ENCODE measurements around the gene RPL13A.
"Not testable (repeated sequence)": the region's sequence is repeated elsewhere in the genome, so short reads cannot be mapped to it uniquely, and the experiment has no call there.

RPL13A gene

GRCh38 chr19:49487277-49488045 is at the start of gene RPL13A:
TSS of gene RPL13A (plus strand) at chr19:49487608. CDS start at chr19:49487630, 22 bp downstream.
- DNase-seq = peak; percentile 99

GRCh38 chr19:49438261-49438660 is 49.1 kb upstream of the RPL13A start:
- no peak for DNase-seq

- no peak for DNase-seq
Observed at GRCh38 chr19:49439836-49440235, 47.6 kb upstream of the RPL13A start.

GRCh38 chr19:49440439-49441209 is 46.8 kb upstream of the RPL13A start:
- DNase-seq = no peak

GRCh38 chr19:49441210-49441959 is 46.0 kb upstream of the RPL13A start, which contains the start of gene SLC17A7:
TSS of gene SLC17A7 (minus strand) at chr19:49441527. CDS start at chr19:49441379, 148 bp downstream.
- no peak for DNase-seq

- DNase-seq = no peak
Observed at GRCh38 chr19:49441960-49442350, 45.5 kb upstream of the RPL13A start.

- DNase-seq = no peak
Observed at GRCh38 chr19:49442354-49442753, 45.1 kb upstream of the RPL13A start.

- no peak for DNase-seq
Observed at GRCh38 chr19:49442771-49443365, 44.5 kb upstream of the RPL13A start.

- peak; percentile 93 for DNase-seq
Observed at GRCh38 chr19:49443366-49444099, 43.9 kb upstream of the RPL13A start.

GRCh38 chr19:49444100-49444700 is 43.2 kb upstream of the RPL13A start:
- not testable (repeated sequence) for DNase-seq

- DNase-seq = no peak
Observed at GRCh38 chr19:49445997-49446396, 41.4 kb upstream of the RPL13A start.

GRCh38 chr19:49447485-49448431 is 39.6 kb upstream of the RPL13A start:
- DNase-seq = no peak

GRCh38 chr19:49448432-49448786 is 39.0 kb upstream of the RPL13A start:
- DNase-seq = no peak

GRCh38 chr19:49450405-49450804 is 37.0 kb upstream of the RPL13A start:
- no peak for DNase-seq

- peak; percentile 98 for DNase-seq
Observed at GRCh38 chr19:49451430-49452181, 35.8 kb upstream of the RPL13A start, which contains the start of gene PIH1D1. TSS of gene PIH1D1 (minus strand) at chr19:49451814. CDS start at chr19:49451574, 240 bp downstream.

- DNase-seq = peak; percentile 97
Observed at GRCh38 chr19:49453013-49453756, 34.2 kb upstream of the RPL13A start, which contains the start of gene ALDH16A1. TSS of gene ALDH16A1 (plus strand) at chr19:49453225. CDS start at chr19:49453332, 107 bp downstream.

- no peak for DNase-seq
Observed at GRCh38 chr19:49453757-49454240, 33.6 kb upstream of the RPL13A start.

GRCh38 chr19:49455773-49456172 is 31.6 kb upstream of the RPL13A start:
- DNase-seq = no peak

GRCh38 chr19:49456326-49456725 is 31.1 kb upstream of the RPL13A start:
- no peak for DNase-seq

All from midbrain (tissue), 1 donor.